ENCODE data around the gene FAR2.

DNA sequence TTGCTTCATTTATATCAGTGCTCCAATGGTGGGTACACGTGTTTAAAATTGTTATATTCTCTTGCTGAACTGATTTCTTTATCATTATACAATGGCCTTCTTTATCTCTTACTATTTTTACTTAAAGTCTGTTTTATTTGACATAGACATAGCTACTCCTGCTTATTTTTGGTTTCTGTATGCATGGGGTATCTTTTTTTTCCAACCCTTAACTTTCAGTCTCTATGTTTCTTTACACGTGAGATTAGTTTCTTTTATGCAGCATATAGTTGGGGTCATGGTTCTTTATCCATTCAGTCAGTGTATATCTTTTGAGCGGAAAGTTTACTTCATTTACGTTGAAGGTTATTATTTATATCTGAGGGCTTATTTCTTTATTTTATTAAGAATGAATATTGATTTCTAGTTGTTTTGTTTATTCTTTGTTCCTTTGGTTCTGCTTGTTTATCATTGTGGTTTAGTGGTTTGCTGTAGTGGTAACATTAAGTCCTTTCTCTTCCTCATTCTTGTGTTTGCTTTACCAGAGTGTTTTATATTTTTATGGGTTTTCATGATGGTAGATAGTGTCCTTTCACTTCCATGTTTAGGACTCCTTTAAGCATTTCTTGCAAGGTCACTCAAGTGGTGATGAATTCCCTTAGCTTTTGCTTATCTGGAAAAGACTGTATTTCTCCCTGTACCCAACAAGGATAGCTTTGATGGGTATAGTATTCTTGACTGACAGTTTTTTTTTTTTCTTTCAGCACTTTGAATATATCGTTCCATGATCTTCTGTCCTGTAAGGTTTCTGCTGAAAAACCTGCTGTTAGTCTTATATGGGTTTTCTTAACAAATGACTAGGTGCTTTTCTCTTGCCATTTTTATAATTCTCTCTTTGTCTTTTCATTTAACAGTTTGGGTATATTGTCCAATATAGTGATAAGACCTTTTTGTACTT is 38.3 kb upstream of the FAR2 start:
- TF ChIP-seq POLR2A (IDR thresholded peaks at IDR 0.05): no peak
- TF ChIP-seq, protein P1, sequence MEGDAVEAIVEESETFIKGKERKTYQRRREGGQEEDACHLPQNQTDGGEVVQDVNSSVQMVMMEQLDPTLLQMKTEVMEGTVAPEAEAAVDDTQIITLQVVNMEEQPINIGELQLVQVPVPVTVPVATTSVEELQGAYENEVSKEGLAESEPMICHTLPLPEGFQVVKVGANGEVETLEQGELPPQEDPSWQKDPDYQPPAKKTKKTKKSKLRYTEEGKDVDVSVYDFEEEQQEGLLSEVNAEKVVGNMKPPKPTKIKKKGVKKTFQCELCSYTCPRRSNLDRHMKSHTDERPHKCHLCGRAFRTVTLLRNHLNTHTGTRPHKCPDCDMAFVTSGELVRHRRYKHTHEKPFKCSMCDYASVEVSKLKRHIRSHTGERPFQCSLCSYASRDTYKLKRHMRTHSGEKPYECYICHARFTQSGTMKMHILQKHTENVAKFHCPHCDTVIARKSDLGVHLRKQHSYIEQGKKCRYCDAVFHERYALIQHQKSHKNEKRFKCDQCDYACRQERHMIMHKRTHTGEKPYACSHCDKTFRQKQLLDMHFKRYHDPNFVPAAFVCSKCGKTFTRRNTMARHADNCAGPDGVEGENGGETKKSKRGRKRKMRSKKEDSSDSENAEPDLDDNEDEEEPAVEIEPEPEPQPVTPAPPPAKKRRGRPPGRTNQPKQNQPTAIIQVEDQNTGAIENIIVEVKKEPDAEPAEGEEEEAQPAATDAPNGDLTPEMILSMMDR (IDR thresholded peaks at IDR 0.05): no peak
